ENCODE measurements around the gene PDIA5. TPM values are rescaled to one million over a fixed set of nuclear protein-coding genes. Genes with fewer than 3 reads are reported as not detected.

The PDIA5 gene
- total RNA-seq, 1 experiment from 2014 or later: 53.6 TPM

DNA sequence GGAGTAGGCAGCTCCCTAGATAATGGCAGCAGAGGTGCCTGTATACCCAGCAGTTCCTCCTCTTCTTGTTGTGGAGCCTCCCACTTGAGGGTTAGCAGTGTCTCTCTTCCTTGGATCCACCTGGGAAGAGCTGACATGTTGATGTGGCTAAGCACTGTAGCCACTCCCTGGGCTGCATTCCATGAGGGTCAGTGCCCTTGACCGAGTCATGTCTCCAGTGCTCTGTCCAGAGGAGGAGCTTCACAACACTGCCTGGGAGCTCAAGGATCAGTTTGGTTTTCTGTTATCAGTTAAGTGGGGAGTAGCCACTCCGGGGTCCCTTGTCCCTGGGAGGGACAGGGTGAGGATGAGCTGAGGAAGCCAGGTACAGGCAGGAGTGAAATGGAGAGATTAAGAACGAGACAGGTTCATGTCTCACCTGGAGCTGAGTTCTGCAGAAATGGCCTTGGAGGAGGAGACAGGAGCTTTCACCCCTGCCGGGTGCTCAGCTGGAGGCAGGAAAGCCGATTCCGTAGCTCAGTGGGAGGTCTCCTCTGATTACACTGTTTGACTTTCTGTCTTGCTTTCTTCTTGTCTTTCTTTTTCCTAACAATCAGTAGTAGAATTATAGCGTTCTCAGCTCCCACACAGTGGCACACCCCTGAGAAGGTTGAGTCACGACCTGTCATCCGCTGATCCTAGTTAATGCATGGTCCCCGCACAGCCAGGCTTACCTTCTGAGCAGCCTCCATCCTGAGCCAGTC is 77.0 kb downstream of the PDIA5 start:
- Histone ChIP-seq H3K36me3 (ENCODE audit: control insufficient read depth, insufficient read depth, low read length) (peaks cover 5% of the 10 kb centered on the region), H3K4me3 (ENCODE audit: low read depth in 2 of 2, low read length in 2 of 2) (no peak overlapping the region), H3K9me3 (ENCODE audit: control insufficient read depth, insufficient read depth, low read depth, low read length) (no peaks in the 10 kb centered on the region), H3K27me3 (ENCODE audit: control insufficient read depth, insufficient read depth, low read length) (no peaks in the 10 kb centered on the region), H3K4me1 (ENCODE audit: control insufficient read depth, insufficient read depth, low read length) (no peaks in the 10 kb centered on the region), H3K27ac (ENCODE audit: low read length) (no peak overlapping the region)
- peak; percentile 44; the same call in 1 of the 2 replicates for ATAC-seq
- in situ Hi-C loops (cut with HindIII; ENCODE audit: low pct_unique_long_range_greater_than_20kb, low sequenced_read_pairs) (no loop called here), intact Hi-C loops (cut with micrococcal nuclease; ENCODE audit: unreplicated experiment) (no loop called here)
- no peak for DNase-seq (ENCODE audit: low read depth, low spot score)
- TF ChIP-seq POLR2AphosphoS5 (IDR thresholded peaks at IDR 0.05; ENCODE audit: low read depth, low read length) (no peak), SIN3A (IDR thresholded peaks at IDR 0.05; ENCODE audit: borderline replicate concordance, insufficient read depth, low read depth, low read length) (no peak), TCF7L2 (IDR thresholded peaks at IDR 0.05; ENCODE audit: low read depth, low read length) (no peak), REST (IDR thresholded peaks at IDR 0.05; ENCODE audit: insufficient read depth in 1 of 2, low read depth in 2 of 2, low read length in 1 of 2) (no peak)
- TF ChIP-seq, protein P1, sequence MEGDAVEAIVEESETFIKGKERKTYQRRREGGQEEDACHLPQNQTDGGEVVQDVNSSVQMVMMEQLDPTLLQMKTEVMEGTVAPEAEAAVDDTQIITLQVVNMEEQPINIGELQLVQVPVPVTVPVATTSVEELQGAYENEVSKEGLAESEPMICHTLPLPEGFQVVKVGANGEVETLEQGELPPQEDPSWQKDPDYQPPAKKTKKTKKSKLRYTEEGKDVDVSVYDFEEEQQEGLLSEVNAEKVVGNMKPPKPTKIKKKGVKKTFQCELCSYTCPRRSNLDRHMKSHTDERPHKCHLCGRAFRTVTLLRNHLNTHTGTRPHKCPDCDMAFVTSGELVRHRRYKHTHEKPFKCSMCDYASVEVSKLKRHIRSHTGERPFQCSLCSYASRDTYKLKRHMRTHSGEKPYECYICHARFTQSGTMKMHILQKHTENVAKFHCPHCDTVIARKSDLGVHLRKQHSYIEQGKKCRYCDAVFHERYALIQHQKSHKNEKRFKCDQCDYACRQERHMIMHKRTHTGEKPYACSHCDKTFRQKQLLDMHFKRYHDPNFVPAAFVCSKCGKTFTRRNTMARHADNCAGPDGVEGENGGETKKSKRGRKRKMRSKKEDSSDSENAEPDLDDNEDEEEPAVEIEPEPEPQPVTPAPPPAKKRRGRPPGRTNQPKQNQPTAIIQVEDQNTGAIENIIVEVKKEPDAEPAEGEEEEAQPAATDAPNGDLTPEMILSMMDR (IDR thresholded peaks at IDR 0.05): no peak
- ChIA-PET POLR2A (interaction anchor here (0.6 kb wide), 1 partner anchor 28 kb away, joined by 3 read pairs; no protein-coding TSS in a partner anchor), CTCF (no interaction called here)
- BruUV-seq (replicated peaks): no TSS peak

DNA sequence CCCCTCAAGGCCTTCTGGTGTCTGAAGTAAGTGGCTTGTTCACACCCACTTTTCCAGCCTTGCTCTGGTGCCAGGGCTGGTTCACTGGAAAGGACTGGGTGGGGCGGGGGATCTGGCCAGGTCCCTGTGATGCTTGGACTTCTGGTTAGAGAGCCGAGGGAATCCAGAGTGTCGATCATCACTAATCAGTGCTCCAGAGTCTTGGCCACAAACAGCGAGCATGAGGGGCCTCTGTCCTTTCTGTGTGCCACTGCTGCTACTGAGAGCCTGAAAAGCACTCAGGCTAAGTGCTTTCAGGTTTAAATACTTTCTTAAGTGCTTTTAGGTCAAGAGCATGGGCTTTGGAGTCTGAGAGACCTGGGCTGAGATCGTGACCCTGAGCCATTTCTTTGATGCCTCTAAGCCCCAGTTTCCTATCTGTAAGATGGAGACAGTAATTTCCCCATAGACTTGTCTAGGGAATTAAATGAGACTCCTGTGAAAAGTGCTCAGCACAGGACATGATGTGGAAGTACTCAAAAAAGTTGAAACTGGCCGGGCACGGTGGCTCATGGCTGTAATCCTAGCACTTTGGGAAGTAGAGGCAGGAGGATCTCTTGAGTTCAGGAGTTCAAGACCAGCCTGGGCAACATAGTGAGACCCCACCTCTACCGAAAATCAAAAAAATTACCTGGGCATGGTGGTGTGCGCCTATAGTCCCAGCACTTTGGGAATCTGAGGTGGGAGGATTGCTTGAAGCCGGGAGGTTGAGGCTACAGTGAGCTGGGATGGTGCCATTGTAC is 81.1 kb downstream of the PDIA5 start:
- ChIA-PET CTCF (no interaction called here), POLR2A (no interaction called here)
- DNase-seq (ENCODE audit: low read depth, low spot score) (no peak), ATAC-seq (no peak)
- H3K9me3 ChIP-seq (ENCODE audit: control insufficient read depth, insufficient read depth, low read depth, low read length): no peaks in the 10 kb centered on the region
- H3K36me3 ChIP-seq (ENCODE audit: control insufficient read depth, insufficient read depth, low read length): peaks cover 8% of the 10 kb centered on the region
- intact Hi-C loops (cut with micrococcal nuclease; ENCODE audit: unreplicated experiment): no loop called here
- TF ChIP-seq TCF7L2 (IDR thresholded peaks at IDR 0.05; ENCODE audit: low read depth, low read length): no peak
- TF ChIP-seq POLR2AphosphoS5 (IDR thresholded peaks at IDR 0.05; ENCODE audit: low read depth, low read length): no peak
- no peaks in the 10 kb centered on the region for H3K27me3 ChIP-seq (ENCODE audit: control insufficient read depth, insufficient read depth, low read length)
- in situ Hi-C loops (cut with HindIII; ENCODE audit: low pct_unique_long_range_greater_than_20kb, low sequenced_read_pairs): no loop called here
- no TSS peak for BruUV-seq (replicated peaks)
- H3K27ac ChIP-seq (ENCODE audit: low read length): no peak overlapping the region
- H3K4me3 ChIP-seq (ENCODE audit: low read depth in 2 of 2, low read length in 2 of 2): no peak overlapping the region
- no peaks in the 10 kb centered on the region for H3K4me1 ChIP-seq (ENCODE audit: control insufficient read depth, insufficient read depth, low read length)
